Loucy (cell line): ENCODE data around the gene PPDPF.

Experiments
- H2AFZ ChIP-seq: fragments of 200-600 bp; sonication (generic); 2 replicates; pipeline ENCODE4 v1.6.0; 2016; ENCODE audit warnings: antibody characterized with exemption, mild to moderate bottlenecking, low read length, moderate library complexity
- H3F3A ChIP-seq: fragments of 200-600 bp; 2 replicates; pipeline ENCODE4 v1.6.0; 2016; ENCODE audit warnings: antibody characterized with exemption, low read depth, mild to moderate bottlenecking
- H3K27me3 ChIP-seq: fragments of 200-600 bp; sonication (generic); 2 replicates; pipeline ENCODE4 v1.6.1; 2014; ENCODE audit warnings: low read length, mild to moderate bottlenecking; ENCODE audit not compliant: insufficient read depth, poor library complexity, severe bottlenecking
- H3K36me3 ChIP-seq: fragments of 200-600 bp; sonication (generic); 2 replicates; pipeline ENCODE4 v1.6.1; 2016; ENCODE audit warnings: low read length; ENCODE audit not compliant: insufficient read depth
- H3K4me1 ChIP-seq: fragments of 200-600 bp; sonication (generic); 2 replicates; pipeline ENCODE4 v1.5.1; 2014; ENCODE audit warnings: low read length, mild to moderate bottlenecking; ENCODE audit not compliant: insufficient read depth, poor library complexity, severe bottlenecking
- H3K4me2 ChIP-seq: fragments of 200-600 bp; sonication (generic); 2 replicates; pipeline ENCODE4 v1.6.0; 2014; ENCODE audit warnings: antibody characterized with exemption, low read length, low read depth, mild to moderate bottlenecking; ENCODE audit not compliant: poor library complexity, severe bottlenecking
- H3K4me3 ChIP-seq: fragments of 200-600 bp; sonication (generic); 2 replicates; pipeline ENCODE4 v1.5.1; 2014; ENCODE audit warnings: low read length, mild to moderate bottlenecking, mixed read lengths; ENCODE audit not compliant: poor library complexity, severe bottlenecking
- H3K79me2 ChIP-seq: fragments of 200-600 bp; sonication (generic); 2 replicates; pipeline ENCODE4 v1.6.1; 2014; ENCODE audit warnings: low read length; ENCODE audit not compliant: insufficient read depth
- H3K9ac ChIP-seq: fragments of 200-600 bp; sonication (generic); 2 replicates; pipeline ENCODE4 v1.6.0; 2014; ENCODE audit warnings: mild to moderate bottlenecking, low read depth, low read length, moderate library complexity; ENCODE audit not compliant: poor library complexity, severe bottlenecking
- H3K9me2 ChIP-seq: fragments of 200-600 bp; sonication (generic); replicated peaks from 2 replicates; pipeline ENCODE4 v1.6.1; 2016; ENCODE audit warnings: low read depth, low read length, mixed read lengths
- H3K9me3 ChIP-seq: fragments of 200-600 bp; sonication (generic); 2 replicates; pipeline ENCODE4 v1.6.1; 2014; ENCODE audit warnings: mild to moderate bottlenecking, antibody characterized with exemption, low read length, low read depth; ENCODE audit not compliant: insufficient read depth
- H4K20me1 ChIP-seq: fragments of 200-600 bp; sonication (generic); 2 replicates; pipeline ENCODE4 v1.6.0; 2014; ENCODE audit warnings: antibody characterized with exemption, low read length, mild to moderate bottlenecking; ENCODE audit not compliant: insufficient read depth, poor library complexity, severe bottlenecking
- CTCF ChIP-seq: fragments of 200-600 bp; sonication (generic); conservative IDR thresholded peaks from 2 replicates; pipeline ENCODE4 v1.5.1; 2014; ENCODE audit warnings: mild to moderate bottlenecking, antibody characterized with exemption, low read length
- EZH2phosphoT487 ChIP-seq: fragments of 200-600 bp; IDR thresholded peaks from 2 replicates; pipeline ENCODE4 v1.6.1; 2018; ENCODE audit warnings: antibody characterized with exemption, mild to moderate bottlenecking, moderate library complexity, borderline replicate concordance

The PPDPF gene

GRCh38 chr20:63522091-63522868, 1.7 kb downstream of the PPDPF start:
- peaks cover 27% of the 10 kb centered on the region for H4K20me1 ChIP-seq
- no peaks in the 10 kb centered on the region for H3K9me2 ChIP-seq
- H3K4me1 ChIP-seq: peaks cover 27% of the 10 kb centered on the region
- peaks cover 26% of the 10 kb centered on the region for H3K79me2 ChIP-seq
- H3K9me3 ChIP-seq: no peaks in the 10 kb centered on the region
- H3F3A ChIP-seq: 0 out of 2 replicates have a peak, but pooled peaks cover 3% of the 10 kb centered on the region
- no peak for TF ChIP-seq EZH2phosphoT487
- no peak for TF ChIP-seq CTCF
- H3K27me3 ChIP-seq: no peaks in the 10 kb centered on the region
- no peak overlapping the region for H2AFZ ChIP-seq
- no peaks in the 10 kb centered on the region; the same call in 1 of the 2 replicates for H3K36me3 ChIP-seq
- H3K9ac ChIP-seq: peak overlapping the region; percentile 54
- H3K4me2 ChIP-seq: peak overlapping the region; percentile 97
- H3K4me3 ChIP-seq: peak overlapping the region; percentile 89

GRCh38 chr20:63522981-63523611, 2.5 kb downstream of the PPDPF start:
- Histone ChIP-seq H3K4me3 (no peak overlapping the region), H3K27me3 (no peaks in the 10 kb centered on the region), H3K4me2 (peak overlapping the region; percentile 97), H3K79me2 (peaks cover 26% of the 10 kb centered on the region), H3K9ac (no peak overlapping the region), H3K4me1 (peaks cover 27% of the 10 kb centered on the region), H2AFZ (no peak overlapping the region), H4K20me1 (peaks cover 27% of the 10 kb centered on the region), H3K9me3 (no peaks in the 10 kb centered on the region), H3F3A (0 out of 2 replicates have a peak, but pooled peaks cover 3% of the 10 kb centered on the region), H3K36me3 (no peaks in the 10 kb centered on the region; the same call in 1 of the 2 replicates), H3K9me2 (no peaks in the 10 kb centered on the region)
- TF ChIP-seq CTCF: no peak
- TF ChIP-seq EZH2phosphoT487: no peak

GRCh38 chr20:63525185-63525584, 4.6 kb downstream of the PPDPF start:
- Histone ChIP-seq H3F3A (0 out of 2 replicates have a peak, but pooled peaks cover 3% of the 10 kb centered on the region), H3K9ac (no peak overlapping the region), H2AFZ (no peak overlapping the region), H3K36me3 (no peaks in the 10 kb centered on the region; the same call in 1 of the 2 replicates), H3K9me3 (no peaks in the 10 kb centered on the region), H3K9me2 (no peaks in the 10 kb centered on the region), H3K79me2 (peaks cover 26% of the 10 kb centered on the region), H3K27me3 (no peaks in the 10 kb centered on the region), H3K4me3 (no peak overlapping the region), H3K4me2 (no peak overlapping the region), H3K4me1 (peaks cover 10% of the 10 kb centered on the region), H4K20me1 (peaks cover 27% of the 10 kb centered on the region)
- TF ChIP-seq EZH2phosphoT487 (no peak), CTCF (no peak)
